ENCODE measurements around the gene MRPL10.
A peak's percentile ranks its signal among the peaks of the same experiment; 100 is the strongest.

MRPL10 gene

DNA sequence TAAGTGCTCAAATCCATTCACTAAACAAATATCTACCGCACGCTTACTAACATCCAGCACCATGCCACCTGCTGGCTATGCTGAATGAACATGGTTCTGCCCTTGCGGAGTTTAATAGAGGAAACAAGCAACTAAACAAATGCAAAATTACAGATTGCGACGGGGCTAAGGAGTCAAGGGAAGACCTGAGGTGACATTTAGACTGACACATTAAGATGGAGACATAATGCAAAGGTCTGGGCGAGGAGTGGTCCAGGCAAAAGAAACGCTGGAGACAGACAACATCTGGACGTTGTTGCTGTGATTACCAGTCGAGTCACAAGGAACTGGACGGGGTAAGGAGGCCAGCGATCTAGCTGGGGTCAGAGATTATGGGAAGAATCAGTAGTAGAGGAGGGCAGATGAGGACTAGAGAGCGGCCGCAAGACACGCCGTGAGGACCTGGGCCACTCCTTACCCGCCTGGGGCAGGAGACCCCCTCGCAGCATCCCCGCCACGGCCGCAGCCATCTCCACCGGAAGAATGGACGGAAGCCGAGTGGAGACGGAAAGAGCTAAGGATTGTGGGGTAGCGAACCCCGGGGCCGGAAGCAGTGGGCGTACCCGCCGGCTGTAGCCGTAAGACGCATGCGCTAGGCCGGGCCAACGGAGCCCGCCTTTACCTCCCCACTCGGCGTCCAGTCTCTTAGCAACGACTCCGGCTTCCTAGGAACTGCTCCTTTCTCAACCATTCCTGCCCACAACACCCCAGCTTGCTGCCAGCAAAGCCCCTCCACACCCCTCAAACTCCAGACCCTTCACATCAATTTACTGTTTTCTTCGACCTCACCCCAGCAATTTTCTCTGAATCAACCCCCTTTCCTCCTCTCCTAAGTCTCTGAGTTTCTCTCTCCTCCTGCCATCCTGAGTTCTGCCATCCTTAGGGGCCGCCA lies at the start of gene MRPL10, which contains the start of gene LRRC46:
TSS of gene MRPL10 (minus strand) at position 539 of the 931 bp plus-strand sequence. CDS start at position 509, 30 bp downstream.
TSS of gene LRRC46 (plus strand) at position 668 of the 931 bp plus-strand sequence. CDS start 320 bp downstream, outside the sequence.
- peak; percentile 81 for DNase-seq (ENCODE audit: low read depth)
- in situ Hi-C loops (cut with HindIII; ENCODE audit: low sequenced_read_pairs), result no loop called here
- TF ChIP-seq, protein P1, sequence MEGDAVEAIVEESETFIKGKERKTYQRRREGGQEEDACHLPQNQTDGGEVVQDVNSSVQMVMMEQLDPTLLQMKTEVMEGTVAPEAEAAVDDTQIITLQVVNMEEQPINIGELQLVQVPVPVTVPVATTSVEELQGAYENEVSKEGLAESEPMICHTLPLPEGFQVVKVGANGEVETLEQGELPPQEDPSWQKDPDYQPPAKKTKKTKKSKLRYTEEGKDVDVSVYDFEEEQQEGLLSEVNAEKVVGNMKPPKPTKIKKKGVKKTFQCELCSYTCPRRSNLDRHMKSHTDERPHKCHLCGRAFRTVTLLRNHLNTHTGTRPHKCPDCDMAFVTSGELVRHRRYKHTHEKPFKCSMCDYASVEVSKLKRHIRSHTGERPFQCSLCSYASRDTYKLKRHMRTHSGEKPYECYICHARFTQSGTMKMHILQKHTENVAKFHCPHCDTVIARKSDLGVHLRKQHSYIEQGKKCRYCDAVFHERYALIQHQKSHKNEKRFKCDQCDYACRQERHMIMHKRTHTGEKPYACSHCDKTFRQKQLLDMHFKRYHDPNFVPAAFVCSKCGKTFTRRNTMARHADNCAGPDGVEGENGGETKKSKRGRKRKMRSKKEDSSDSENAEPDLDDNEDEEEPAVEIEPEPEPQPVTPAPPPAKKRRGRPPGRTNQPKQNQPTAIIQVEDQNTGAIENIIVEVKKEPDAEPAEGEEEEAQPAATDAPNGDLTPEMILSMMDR (IDR thresholded peaks at IDR 0.05; ENCODE audit: low read depth, low read length, missing control alignments), result peak; percentile 56
- peak within 1 kb of the TSS; percentile 81 for H3K4me3 ChIP-seq (ENCODE audit: low read depth, low read length)

DNA sequence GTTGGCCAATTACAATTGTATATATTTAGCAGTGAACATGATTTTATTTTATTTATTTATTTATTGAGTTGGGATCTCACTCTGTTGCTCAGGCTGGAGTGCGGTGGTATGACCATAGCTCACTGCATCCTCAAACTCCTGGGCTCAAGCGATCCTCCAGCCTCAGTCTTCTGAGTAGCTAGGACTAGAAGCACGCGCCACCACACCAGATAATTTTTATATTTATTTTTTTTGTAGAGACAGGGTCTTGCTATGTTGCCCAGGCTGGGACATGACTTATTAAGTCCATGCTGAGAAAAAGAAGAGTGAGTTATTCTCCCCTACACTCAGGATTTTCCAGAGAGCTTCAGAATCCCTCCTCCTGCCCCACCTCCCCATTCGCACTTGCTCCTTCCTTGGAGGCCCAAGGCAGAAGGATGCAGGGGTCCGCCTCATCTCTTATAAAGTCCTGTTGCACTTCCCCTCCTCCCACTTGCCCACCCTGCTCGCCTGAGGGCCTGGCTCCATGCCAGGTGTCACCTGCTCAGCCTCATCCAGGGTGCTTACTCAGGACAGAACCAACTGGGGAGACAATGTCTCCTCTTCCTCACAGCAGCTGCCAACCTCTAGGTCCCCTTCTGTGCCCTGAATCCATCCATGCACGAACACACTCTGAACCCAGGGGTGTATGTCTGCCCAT lies 48.6 kb upstream of the MRPL10 start:
- in situ Hi-C loops (cut with HindIII; ENCODE audit: low sequenced_read_pairs), result no loop called here
- DNase-seq (ENCODE audit: low read depth), result no peak
- TF ChIP-seq, protein P1 (IDR thresholded peaks at IDR 0.05; ENCODE audit: low read depth, low read length, missing control alignments), result no peak
- no peak overlapping the region for H3K4me3 ChIP-seq (ENCODE audit: low read depth, low read length)

DNA sequence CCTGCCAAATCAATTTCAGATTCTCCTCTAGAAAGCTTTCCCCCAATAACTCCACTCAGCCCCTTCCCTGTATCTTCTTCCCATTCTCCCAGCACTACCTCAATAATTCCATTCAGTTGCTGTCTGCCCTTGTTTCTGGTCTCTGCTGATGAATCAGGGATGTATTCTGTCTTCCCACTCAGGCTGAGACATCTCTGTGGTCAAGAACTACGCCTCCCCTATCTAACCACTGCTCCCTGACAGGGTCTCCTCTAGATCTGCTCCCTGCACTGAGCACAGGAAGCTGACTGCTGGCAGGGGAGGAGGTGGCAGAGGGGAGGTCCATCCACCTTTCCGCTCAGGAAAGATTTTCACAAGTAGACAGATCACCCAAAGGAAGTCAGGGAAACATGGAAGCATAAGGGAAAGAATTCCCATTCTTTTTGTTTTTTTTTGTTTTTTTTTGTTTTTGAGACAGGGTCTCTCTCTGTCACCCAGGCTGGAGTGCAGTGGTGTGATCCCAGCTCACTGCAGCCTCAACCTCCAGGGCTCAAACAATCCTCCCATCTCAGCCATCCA lies 47.8 kb upstream of the MRPL10 start:
- H3K4me3 ChIP-seq (ENCODE audit: low read depth, low read length), result no peak overlapping the region
- TF ChIP-seq, protein P1 (IDR thresholded peaks at IDR 0.05; ENCODE audit: low read depth, low read length, missing control alignments), result no peak
- DNase-seq (ENCODE audit: low read depth), result no peak
- in situ Hi-C loops (cut with HindIII; ENCODE audit: low sequenced_read_pairs), result no loop called here

DNA sequence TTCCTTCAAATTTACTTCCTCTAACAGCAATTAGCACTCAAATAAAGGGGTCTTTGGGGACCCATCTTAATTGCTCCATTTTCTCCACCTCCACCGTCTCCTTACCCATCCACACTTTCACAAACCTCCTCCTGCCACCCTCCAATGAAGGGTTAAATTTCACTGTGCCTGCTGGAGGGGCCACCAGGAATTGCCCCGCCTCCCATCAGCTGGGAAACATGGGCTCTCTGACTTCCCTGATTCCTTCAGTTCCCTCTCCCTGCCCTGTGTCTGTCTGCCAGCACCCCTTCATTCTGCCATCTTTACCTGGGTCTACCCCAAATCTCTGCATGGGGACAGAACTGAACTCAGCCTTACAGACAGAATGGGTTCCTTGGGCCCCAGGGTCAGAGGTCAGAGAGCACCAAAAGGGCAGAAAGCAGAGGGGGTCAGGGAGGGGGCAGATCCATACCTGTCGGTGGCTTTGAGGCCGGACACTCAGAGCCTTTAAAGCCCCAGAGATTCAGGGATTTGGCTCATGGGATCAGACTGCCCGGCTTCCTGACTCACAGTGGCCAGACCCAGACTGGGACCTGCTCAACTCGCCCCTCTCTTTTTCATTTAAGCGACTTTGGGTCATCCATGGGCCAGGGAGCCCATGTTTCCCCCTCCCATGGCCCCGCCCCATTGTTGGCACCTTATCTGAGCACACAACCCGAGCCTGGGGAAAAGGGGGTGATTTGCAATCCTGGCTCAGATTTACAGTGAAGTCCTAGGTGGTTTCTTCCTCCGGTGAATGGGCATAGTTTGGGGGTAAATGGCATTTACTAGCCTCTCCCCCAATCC lies 47.1 kb upstream of the MRPL10 start:
- TF ChIP-seq, protein P1 (IDR thresholded peaks at IDR 0.05; ENCODE audit: low read depth, low read length, missing control alignments), result no peak
- DNase-seq (ENCODE audit: low read depth), result no peak
- no peak overlapping the region for H3K4me3 ChIP-seq (ENCODE audit: low read depth, low read length)
- in situ Hi-C loops (cut with HindIII; ENCODE audit: low sequenced_read_pairs), result no loop called here

DNA sequence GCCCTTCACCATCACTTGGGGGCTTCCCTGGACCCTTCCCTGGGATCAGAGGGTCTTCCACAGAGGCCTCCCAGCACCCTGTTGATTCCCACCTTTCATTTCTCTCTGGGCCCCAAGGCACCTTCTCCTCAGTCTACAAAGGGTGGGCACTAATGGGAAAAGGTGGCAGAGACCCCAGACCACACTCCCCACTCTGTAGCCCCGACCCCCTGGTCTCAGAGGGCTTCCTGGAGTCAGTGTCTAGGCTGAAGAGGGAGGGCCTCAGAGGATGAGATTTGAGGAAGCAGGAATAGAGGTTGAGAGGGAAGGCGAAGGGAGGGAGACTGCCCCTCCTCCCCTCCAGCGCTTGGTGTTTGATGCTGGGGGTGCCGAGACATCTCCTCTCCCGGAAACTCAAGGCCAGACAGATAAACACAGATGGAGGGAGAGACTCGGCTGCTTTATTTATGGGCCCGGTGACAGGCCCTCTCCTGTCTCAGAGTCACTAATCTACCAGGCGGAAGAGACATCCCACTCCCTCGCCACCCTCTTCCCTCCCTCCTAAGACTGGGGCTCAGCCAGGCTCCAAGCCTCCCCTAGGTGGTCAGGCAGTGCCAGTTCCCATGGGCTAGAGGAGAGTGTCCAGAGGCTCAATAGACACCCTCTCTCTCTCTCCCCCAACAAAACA lies 46.2 kb upstream of the MRPL10 start:
- DNase-seq (ENCODE audit: low read depth), result no peak
- TF ChIP-seq, protein P1 (IDR thresholded peaks at IDR 0.05; ENCODE audit: low read depth, low read length, missing control alignments), result no peak
- in situ Hi-C loops (cut with HindIII; ENCODE audit: low sequenced_read_pairs), result no loop called here
- no peak overlapping the region for H3K4me3 ChIP-seq (ENCODE audit: low read depth, low read length)
